Activated naive CD4-positive, alpha-beta T cell treated with Interleukin-2 at 50 U/mL for 16 hours (primary cell): ENCODE data around the gene MOV10.

Source experiments
- DNase-seq: peaks from one replicate; pipeline ENCODE4 v3.0.0-alpha.2; 2020

MOV10 gene

GRCh38 chr1:112700290-112701226, 26.1 kb downstream of the MOV10 start:
- DNase-seq: peak; percentile 66

GRCh38 chr1:112701227-112702066, 27.0 kb downstream of the MOV10 start:
- no peak for DNase-seq

- DNase-seq: no peak
Measured at GRCh38 chr1:112702067-112702395, 27.6 kb downstream of the MOV10 start.

GRCh38 chr1:112702420-112703261, 28.2 kb downstream of the MOV10 start:
- DNase-seq: no peak

GRCh38 chr1:112703706-112704105, 29.2 kb downstream of the MOV10 start:
- DNase-seq: no peak

GRCh38 chr1:112704391-112704933, 30.0 kb downstream of the MOV10 start:
- DNase-seq: peak; percentile 27

- DNase-seq: peak; percentile 32
Measured at GRCh38 chr1:112704934-112705627, 30.6 kb downstream of the MOV10 start.

- peak; percentile 42 for DNase-seq
Measured at GRCh38 chr1:112706505-112707220, 32.2 kb downstream of the MOV10 start, which contains the start of gene RHOC. TSS of gene RHOC (minus strand) at chr1:112707127. CDS start at chr1:112703799, 3,328 bp downstream.

GRCh38 chr1:112707221-112708001, 33.0 kb downstream of the MOV10 start:
- peak; percentile 71 for DNase-seq

- DNase-seq: no peak
Measured at GRCh38 chr1:112708002-112708448, 33.6 kb downstream of the MOV10 start.

GRCh38 chr1:112708489-112708888, 34.0 kb downstream of the MOV10 start:
- no peak for DNase-seq

GRCh38 chr1:112710159-112710558, 35.7 kb downstream of the MOV10 start:
- DNase-seq: no peak

GRCh38 chr1:112710586-112710985, 36.1 kb downstream of the MOV10 start:
- no peak for DNase-seq

GRCh38 chr1:112711041-112711440, 36.6 kb downstream of the MOV10 start:
- no peak for DNase-seq

- DNase-seq: no peak
Measured at GRCh38 chr1:112711670-112712069, 37.2 kb downstream of the MOV10 start.

- no peak for DNase-seq
Measured at GRCh38 chr1:112712191-112712590, 37.7 kb downstream of the MOV10 start.

GRCh38 chr1:112712701-112713128, 38.3 kb downstream of the MOV10 start:
- DNase-seq: no peak

- no peak for DNase-seq
Measured at GRCh38 chr1:112713466-112714312, 39.2 kb downstream of the MOV10 start.
